SK-N-SH (cell line): Measurements from ENCODE around the gene PPTC7. TPM values are rescaled to one million over a fixed set of nuclear protein-coding genes. Genes with fewer than 3 reads are reported as not detected.
A peak's percentile ranks its signal among the peaks of the same experiment; 100 is the strongest.

ENCODE experiments used
- CTCF ChIA-PET: fragments of 300-600, 350-600 bp; formaldehyde crosslinking; extraction: SDS; loops from one replicate; lab custom pipeline; 2021; lab: Yijun Ruan, JAX
- POLR2A ChIA-PET: fragments of 350-600 bp; sonication (Branson Sonifier 250); formaldehyde crosslinking; extraction: SDS; loops from one replicate; lab custom pipeline; 2020; ENCODE audit warnings: antibody characterized with exemption, inconsistent platforms; lab: Yijun Ruan, JAX
- DNase-seq: peaks from one replicate; pipeline ENCODE4 v3.0.0; 2012
- H2AFZ ChIP-seq: fragments of 200-600 bp; sonication (generic); 2 replicates; pipeline ENCODE4 v1.8.1; 2016; ENCODE audit warnings: antibody characterized with exemption, mild to moderate bottlenecking, low read depth
- H3F3A ChIP-seq: fragments of 200-600 bp; sonication (generic); replicated peaks from 2 replicates; pipeline ENCODE3; 2016; ENCODE audit warnings: antibody characterized with exemption, mild to moderate bottlenecking; ENCODE audit not compliant: insufficient read depth
- H3K27ac ChIP-seq, 2 experiments: fragments of 200-500 bp in 1 of 2; fragments of 200-600 bp in 1 of 2; sonication (Bioruptor generic) in 1 of 2; sonication (generic), shearing (Covaris generic) in 1 of 2; 2 replicates each; pipeline versions ENCODE4 v1.5.1 to v1.6.1; 2014 to 2016; ENCODE audit warnings: low read depth in 2 of 2, inconsistent platforms in 1 of 2, low read length in 1 of 2, mild to moderate bottlenecking in 1 of 2, mixed read lengths in 1 of 2
- H3K27me3 ChIP-seq: fragments of 200-600 bp; sonication (generic), shearing (Covaris generic); 2 replicates; pipeline ENCODE4 v1.6.1; 2016; ENCODE audit warnings: mixed run types; ENCODE audit not compliant: insufficient read depth
- H3K36me3 ChIP-seq, 2 experiments: fragments of 200-500 bp in 1 of 2; fragments of 200-600 bp in 1 of 2; sonication (Bioruptor generic) in 1 of 2; sonication (generic) in 1 of 2; replicated peaks in 1 of 2; 2 replicates each; pipeline versions ENCODE3 to v1.5.1; 2014 to 2016; ENCODE audit warnings: low read length in 1 of 2, mild to moderate bottlenecking in 1 of 2; ENCODE audit not compliant: insufficient read depth in 2 of 2, control insufficient read depth in 1 of 2
- H3K4me1 ChIP-seq, 2 experiments: fragments of 200-500 bp in 1 of 2; fragments of 200-600 bp in 1 of 2; sonication (Bioruptor generic) in 1 of 2; sonication (generic), shearing (Covaris generic) in 1 of 2; 2 replicates each; pipeline versions ENCODE4 v1.5.1 to v1.6.1; 2014 to 2016; ENCODE audit warnings: low read depth in 1 of 2, low read length in 1 of 2, mixed run types in 1 of 2; ENCODE audit not compliant: insufficient read depth in 2 of 2, control insufficient read depth in 1 of 2
- H3K4me2 ChIP-seq: fragments of 200-600 bp; sonication (generic), shearing (Covaris generic); 2 replicates; pipeline ENCODE4 v1.6.1; 2017; ENCODE audit warnings: mixed run types
- H3K4me3 ChIP-seq, 2 experiments: fragments of 200-500 bp in 1 of 2; fragments of 200-600 bp in 1 of 2; sonication (Bioruptor generic) in 1 of 2; sonication (generic), shearing (Covaris generic) in 1 of 2; 2 replicates each; pipeline versions ENCODE4 v1.5.1 to v1.8.1; 2014 to 2016; ENCODE audit warnings: low read depth in 2 of 2, inconsistent platforms in 1 of 2, low read length in 1 of 2, mild to moderate bottlenecking in 1 of 2, mixed read lengths in 1 of 2, moderate library complexity in 1 of 2
- H3K79me2 ChIP-seq: fragments of 200-600 bp; sonication (generic); 2 replicates; pipeline ENCODE4 v1.8.1; 2017; ENCODE audit warnings: mild to moderate bottlenecking; ENCODE audit not compliant: insufficient read depth
- H3K9ac ChIP-seq: fragments of 200-600 bp; sonication (generic); 2 replicates; pipeline ENCODE4 v1.6.1; 2017; ENCODE audit warnings: mixed run types
- H3K9me2 ChIP-seq: fragments of 200-600 bp; sonication (generic); 2 replicates; pipeline ENCODE4 v1.6.1; 2017; ENCODE audit warnings: mixed run types
- H3K9me3 ChIP-seq: fragments of 200-600 bp; sonication (generic); 2 replicates; pipeline ENCODE4 v1.6.1; 2017; ENCODE audit warnings: mixed run types, mild to moderate bottlenecking, moderate library complexity
- H4K20me1 ChIP-seq: fragments of 200-600 bp; sonication (generic); 2 replicates; pipeline ENCODE4 v1.6.1; 2017; ENCODE audit warnings: mild to moderate bottlenecking, mixed run types; ENCODE audit not compliant: insufficient read depth
- ELF1 ChIP-seq: IDR thresholded peaks from 2 replicates; pipeline ENCODE4 v1.4.0; 2012
- EZH2phosphoT487 ChIP-seq: fragments of 200-600 bp; sonication (generic); IDR thresholded peaks from 2 replicates; pipeline ENCODE4 v1.6.1; 2017; ENCODE audit warnings: low read depth, mixed run types, mild to moderate bottlenecking, antibody characterized with exemption, moderate library complexity, borderline replicate concordance
- FOXJ3 ChIP-seq: sonication (generic); formaldehyde crosslinking; IDR thresholded peaks from 2 replicates; pipeline ENCODE4 v1.5.1; 2020; ENCODE audit warnings: mild to moderate bottlenecking, missing genetic modification reagents
- JUND ChIP-seq: IDR thresholded peaks from 2 replicates; pipeline ENCODE4 v1.4.0; 2012
- NFIC ChIP-seq: IDR thresholded peaks from 2 replicates; pipeline ENCODE4 v1.4.0; 2012; ENCODE audit warnings: borderline replicate concordance
- RAD21 ChIP-seq: IDR thresholded peaks from 2 replicates; pipeline ENCODE4 v1.6.1; 2012; ENCODE audit warnings: mild to moderate bottlenecking, low read length
- RXRA ChIP-seq: IDR thresholded peaks from 2 replicates; pipeline ENCODE4 v1.4.0; 2012; ENCODE audit warnings: low read depth, mild to moderate bottlenecking, borderline replicate concordance
- SIN3A ChIP-seq: IDR thresholded peaks from 2 replicates; pipeline ENCODE4 v1.6.1; 2012; ENCODE audit warnings: low read depth, mild to moderate bottlenecking, low read length, moderate library complexity, borderline replicate concordance
- SMC3 ChIP-seq: IDR thresholded peaks from 2 replicates; pipeline ENCODE4 v1.6.1; 2012; ENCODE audit warnings: low read depth, low read length, improper control_type of control experiment
- YY1 ChIP-seq: IDR thresholded peaks from 2 replicates; pipeline ENCODE4 v1.4.0; 2012; ENCODE audit warnings: low read depth, mild to moderate bottlenecking
- WGBS: methylation state at CpG from one replicate; pipeline ENCODE4 v1.1.6; 2017; ENCODE audit warnings: low lambda C conversion rate; 5-methylcytosine and 5-hydroxymethylcytosine counted together
- polyA plus RNA-seq, 3 experiments: library from polyadenylated mRNA; depleted of rRNA; stranded (reverse); fragments of >200 nt; gene quantifications; 2 replicates each; pipeline ENCODE4 v1.2.3, GENCODE V29; 2012
- TF ChIP-seq, protein P1 (sequence below): IDR thresholded peaks from 2 replicates; pipeline ENCODE4 v1.6.1; 2012; ENCODE audit warnings: mild to moderate bottlenecking, low read depth, low read length, moderate library complexity
- TF ChIP-seq, protein P2 (sequence below): fragments of 150-350 bp; IDR thresholded peaks from 2 replicates; pipeline ENCODE4 v1.6.1; 2016; ENCODE audit warnings: mild to moderate bottlenecking, low read depth, low read length
- TF ChIP-seq, protein P3 (sequence below): IDR thresholded peaks from 2 replicates; pipeline ENCODE4 v1.4.0; 2012; ENCODE audit warnings: low read depth, borderline replicate concordance

PPTC7 gene
- polyA plus RNA-seq, 1 of the 3 experiments (the other 2 are of a cell fraction) = 9.6 TPM

DNA sequence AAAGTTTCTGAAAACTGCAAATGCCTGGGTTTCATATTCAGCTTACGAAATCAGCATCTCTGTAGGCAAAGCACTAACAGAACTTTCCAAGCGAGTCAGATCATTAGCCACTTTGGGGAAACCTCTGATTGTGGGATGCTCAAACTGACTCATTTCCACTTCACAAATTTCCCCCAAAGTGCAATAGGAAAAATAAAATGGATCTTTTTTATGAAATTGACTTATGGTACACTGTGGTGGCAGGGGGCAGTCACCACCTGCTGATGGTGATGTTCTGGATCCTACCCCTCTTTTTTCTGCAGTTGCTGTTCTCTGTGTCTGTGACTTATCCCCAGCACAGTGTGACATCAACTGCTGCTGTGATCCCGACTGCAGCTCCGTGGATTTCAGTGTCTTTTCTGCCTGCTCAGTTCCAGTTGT is 36.4 kb upstream of the PPTC7 start:
- Histone ChIP-seq H3F3A (no peaks in the 10 kb centered on the region), H3K4me1 (peaks cover 2 to 10% of the 10 kb centered on the region in 2 experiments; a peak in 3 of 4 replicates), H2AFZ (no peak overlapping the region), H3K27ac (no peak overlapping the region), H3K9me3 (no peaks in the 10 kb centered on the region), H3K27me3 (no peaks in the 10 kb centered on the region), H4K20me1 (no peaks in the 10 kb centered on the region), H3K4me3 (no peak overlapping the region), H3K9ac (no peak overlapping the region), H3K4me2 (no peak overlapping the region), H3K9me2 (no peaks in the 10 kb centered on the region), H3K79me2 (peaks cover 8% of the 10 kb centered on the region), H3K36me3 (no peaks in the 10 kb centered on the region)
- peak; percentile 26 for DNase-seq
- CTCF ChIA-PET = interaction anchor here (1.2 to 2.2 kb wide), 3 partner anchors 17 to 268 kb away, joined by 3 to 7 read pairs (median 5); no protein-coding TSS in a partner anchor
- WGBS = 92% methylated on average over 4 of the region's 4 CpGs
- POLR2A ChIA-PET = no interaction called here
- TF ChIP-seq JUND (no peak), RAD21 (peak; percentile 47), SMC3 (peak; percentile 24; the same call in 1 of the 2 replicates)

DNA sequence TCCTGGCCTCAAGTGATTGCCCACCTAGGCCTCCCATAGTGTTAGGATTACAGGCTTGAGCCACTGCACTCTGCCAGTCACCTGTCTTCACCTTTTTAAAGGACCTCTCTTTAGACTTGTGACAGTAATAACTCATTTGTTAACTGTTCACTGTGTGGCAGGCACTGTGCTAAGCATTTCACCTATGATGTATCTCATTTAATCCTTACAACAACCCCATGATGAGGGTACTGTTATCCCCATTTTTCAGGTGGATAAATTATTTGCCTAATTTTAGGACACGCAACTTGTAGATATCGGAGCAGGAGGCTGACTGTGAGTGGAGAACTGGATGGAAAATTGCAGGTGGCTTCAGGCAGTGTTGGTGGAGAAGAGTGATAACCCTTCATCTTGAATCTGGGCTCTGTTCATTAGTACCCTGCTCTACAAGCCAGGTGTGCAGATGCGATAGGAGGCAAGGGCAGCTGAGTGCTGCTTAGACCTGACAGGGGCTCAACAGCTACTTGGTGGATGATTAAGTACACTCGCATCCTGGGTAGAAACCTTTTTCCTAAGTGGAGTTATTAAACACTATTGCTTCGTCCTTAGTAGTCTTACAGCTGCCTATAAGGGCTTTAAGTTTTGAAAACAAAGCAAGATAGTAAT is 33.5 kb upstream of the PPTC7 start:
- no peak overlapping the region for H3K27ac ChIP-seq
- H3F3A ChIP-seq = no peaks in the 10 kb centered on the region
- no peaks in the 10 kb centered on the region for H3K27me3 ChIP-seq
- POLR2A ChIA-PET = interaction anchor here (0.6 kb wide), 2 partner anchors 261 to 313 kb away, joined by 3 to 4 read pairs; no protein-coding TSS in a partner anchor
- no peaks in the 10 kb centered on the region for H4K20me1 ChIP-seq
- 91% methylated on average over 5 of the region's 5 CpGs for WGBS
- no peak overlapping the region for H3K9ac ChIP-seq
- no peak overlapping the region for H2AFZ ChIP-seq
- H3K9me3 ChIP-seq = no peaks in the 10 kb centered on the region
- H3K4me2 ChIP-seq = no peak overlapping the region
- no peak for DNase-seq
- no peak overlapping the region for H3K4me3 ChIP-seq
- TF ChIP-seq RXRA = no peak
- TF ChIP-seq SIN3A = no peak
- TF ChIP-seq, protein P1, sequence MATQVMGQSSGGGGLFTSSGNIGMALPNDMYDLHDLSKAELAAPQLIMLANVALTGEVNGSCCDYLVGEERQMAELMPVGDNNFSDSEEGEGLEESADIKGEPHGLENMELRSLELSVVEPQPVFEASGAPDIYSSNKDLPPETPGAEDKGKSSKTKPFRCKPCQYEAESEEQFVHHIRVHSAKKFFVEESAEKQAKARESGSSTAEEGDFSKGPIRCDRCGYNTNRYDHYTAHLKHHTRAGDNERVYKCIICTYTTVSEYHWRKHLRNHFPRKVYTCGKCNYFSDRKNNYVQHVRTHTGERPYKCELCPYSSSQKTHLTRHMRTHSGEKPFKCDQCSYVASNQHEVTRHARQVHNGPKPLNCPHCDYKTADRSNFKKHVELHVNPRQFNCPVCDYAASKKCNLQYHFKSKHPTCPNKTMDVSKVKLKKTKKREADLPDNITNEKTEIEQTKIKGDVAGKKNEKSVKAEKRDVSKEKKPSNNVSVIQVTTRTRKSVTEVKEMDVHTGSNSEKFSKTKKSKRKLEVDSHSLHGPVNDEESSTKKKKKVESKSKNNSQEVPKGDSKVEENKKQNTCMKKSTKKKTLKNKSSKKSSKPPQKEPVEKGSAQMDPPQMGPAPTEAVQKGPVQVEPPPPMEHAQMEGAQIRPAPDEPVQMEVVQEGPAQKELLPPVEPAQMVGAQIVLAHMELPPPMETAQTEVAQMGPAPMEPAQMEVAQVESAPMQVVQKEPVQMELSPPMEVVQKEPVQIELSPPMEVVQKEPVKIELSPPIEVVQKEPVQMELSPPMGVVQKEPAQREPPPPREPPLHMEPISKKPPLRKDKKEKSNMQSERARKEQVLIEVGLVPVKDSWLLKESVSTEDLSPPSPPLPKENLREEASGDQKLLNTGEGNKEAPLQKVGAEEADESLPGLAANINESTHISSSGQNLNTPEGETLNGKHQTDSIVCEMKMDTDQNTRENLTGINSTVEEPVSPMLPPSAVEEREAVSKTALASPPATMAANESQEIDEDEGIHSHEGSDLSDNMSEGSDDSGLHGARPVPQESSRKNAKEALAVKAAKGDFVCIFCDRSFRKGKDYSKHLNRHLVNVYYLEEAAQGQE = no peak
- no peak for TF ChIP-seq FOXJ3
- no peak for TF ChIP-seq ELF1
- TF ChIP-seq NFIC = no peak
- TF ChIP-seq, protein P2, sequence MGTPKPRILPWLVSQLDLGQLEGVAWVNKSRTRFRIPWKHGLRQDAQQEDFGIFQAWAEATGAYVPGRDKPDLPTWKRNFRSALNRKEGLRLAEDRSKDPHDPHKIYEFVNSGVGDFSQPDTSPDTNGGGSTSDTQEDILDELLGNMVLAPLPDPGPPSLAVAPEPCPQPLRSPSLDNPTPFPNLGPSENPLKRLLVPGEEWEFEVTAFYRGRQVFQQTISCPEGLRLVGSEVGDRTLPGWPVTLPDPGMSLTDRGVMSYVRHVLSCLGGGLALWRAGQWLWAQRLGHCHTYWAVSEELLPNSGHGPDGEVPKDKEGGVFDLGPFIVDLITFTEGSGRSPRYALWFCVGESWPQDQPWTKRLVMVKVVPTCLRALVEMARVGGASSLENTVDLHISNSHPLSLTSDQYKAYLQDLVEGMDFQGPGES = no peak
- TF ChIP-seq, protein P3, sequence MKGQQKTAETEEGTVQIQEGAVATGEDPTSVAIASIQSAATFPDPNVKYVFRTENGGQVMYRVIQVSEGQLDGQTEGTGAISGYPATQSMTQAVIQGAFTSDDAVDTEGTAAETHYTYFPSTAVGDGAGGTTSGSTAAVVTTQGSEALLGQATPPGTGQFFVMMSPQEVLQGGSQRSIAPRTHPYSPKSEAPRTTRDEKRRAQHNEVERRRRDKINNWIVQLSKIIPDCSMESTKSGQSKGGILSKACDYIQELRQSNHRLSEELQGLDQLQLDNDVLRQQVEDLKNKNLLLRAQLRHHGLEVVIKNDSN = no peak
- no peak for TF ChIP-seq YY1
- no peak for TF ChIP-seq EZH2phosphoT487
- TF ChIP-seq, all 33 proteins: peak for 0
- peaks cover 12% of the 10 kb centered on the region for H3K79me2 ChIP-seq
- no peaks in the 10 kb centered on the region for H3K9me2 ChIP-seq
- peaks cover 2 to 12% of the 10 kb centered on the region in 2 experiments; a peak in 3 of 4 replicates for H3K4me1 ChIP-seq
- CTCF ChIA-PET = interaction anchor here (0.7 to 4.3 kb wide), 5 partner anchors 15 to 211 kb away, joined by 3 to 30 read pairs (median 3); no protein-coding TSS in a partner anchor
- no peaks in the 10 kb centered on the region for H3K36me3 ChIP-seq
